ENCODE results near the gene BIRC3.

DNA sequence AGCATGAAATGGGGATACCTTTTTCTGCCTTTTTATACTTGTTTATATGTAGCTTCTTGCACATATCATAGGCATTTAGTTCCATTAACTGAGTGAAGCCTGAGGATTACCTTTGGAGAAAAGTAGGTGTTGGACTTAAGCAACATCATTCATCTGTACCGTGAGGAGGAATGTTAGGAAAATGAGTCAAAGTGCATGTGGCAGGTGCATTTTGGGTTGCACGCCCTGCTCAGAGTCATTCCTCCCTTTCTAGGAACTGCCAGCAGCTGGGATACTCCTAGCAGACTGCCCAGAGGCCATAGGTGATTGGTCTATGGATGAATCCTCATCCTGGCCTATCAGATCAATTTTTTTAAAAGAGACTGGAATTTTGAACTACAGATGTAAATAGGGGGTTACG is 33.3 kb upstream of the BIRC3 start:
- TF ChIP-seq, protein P1, sequence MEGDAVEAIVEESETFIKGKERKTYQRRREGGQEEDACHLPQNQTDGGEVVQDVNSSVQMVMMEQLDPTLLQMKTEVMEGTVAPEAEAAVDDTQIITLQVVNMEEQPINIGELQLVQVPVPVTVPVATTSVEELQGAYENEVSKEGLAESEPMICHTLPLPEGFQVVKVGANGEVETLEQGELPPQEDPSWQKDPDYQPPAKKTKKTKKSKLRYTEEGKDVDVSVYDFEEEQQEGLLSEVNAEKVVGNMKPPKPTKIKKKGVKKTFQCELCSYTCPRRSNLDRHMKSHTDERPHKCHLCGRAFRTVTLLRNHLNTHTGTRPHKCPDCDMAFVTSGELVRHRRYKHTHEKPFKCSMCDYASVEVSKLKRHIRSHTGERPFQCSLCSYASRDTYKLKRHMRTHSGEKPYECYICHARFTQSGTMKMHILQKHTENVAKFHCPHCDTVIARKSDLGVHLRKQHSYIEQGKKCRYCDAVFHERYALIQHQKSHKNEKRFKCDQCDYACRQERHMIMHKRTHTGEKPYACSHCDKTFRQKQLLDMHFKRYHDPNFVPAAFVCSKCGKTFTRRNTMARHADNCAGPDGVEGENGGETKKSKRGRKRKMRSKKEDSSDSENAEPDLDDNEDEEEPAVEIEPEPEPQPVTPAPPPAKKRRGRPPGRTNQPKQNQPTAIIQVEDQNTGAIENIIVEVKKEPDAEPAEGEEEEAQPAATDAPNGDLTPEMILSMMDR (IDR thresholded peaks at IDR 0.05): no peak
- no peak for TF ChIP-seq POLR2A (IDR thresholded peaks at IDR 0.05)

Data from testis (tissue), 2 donors.